ENCODE data around the gene ANKRD63.
A peak's percentile ranks its signal among the peaks of the same experiment; 100 is the strongest.

Gene ANKRD63

GRCh38 chr15:40325700-40326099 lies 42.8 kb upstream of the ANKRD63 start:
- TF ChIP-seq EP300 (IDR thresholded peaks at IDR 0.05; ENCODE audit: borderline replicate concordance), result no peak
- no peak for TF ChIP-seq TEAD4 (IDR thresholded peaks at IDR 0.05)
- no peak for TF ChIP-seq RAD21 (IDR thresholded peaks at IDR 0.05; ENCODE audit: low read depth)
- no peak for TF ChIP-seq MAX (IDR thresholded peaks at IDR 0.05)
- TF ChIP-seq CREB1 (IDR thresholded peaks at IDR 0.05; ENCODE audit: low read depth), result no peak
- no peak for TF ChIP-seq USF1 (IDR thresholded peaks at IDR 0.05)
- no peak for TF ChIP-seq NFIC (IDR thresholded peaks at IDR 0.05)

- TF ChIP-seq TCF12 (IDR thresholded peaks at IDR 0.05; ENCODE audit: low read depth), result no peak
- no peak for TF ChIP-seq REST (IDR thresholded peaks at IDR 0.05; ENCODE audit: low read depth)
- no peak for TF ChIP-seq ZBTB7A (IDR thresholded peaks at IDR 0.05; ENCODE audit: low read depth)
- TF ChIP-seq TEAD4 (IDR thresholded peaks at IDR 0.05), result no peak
- TF ChIP-seq EP300 (IDR thresholded peaks at IDR 0.05; ENCODE audit: borderline replicate concordance), result no peak
- no peak for TF ChIP-seq YY1 (IDR thresholded peaks at IDR 0.05; ENCODE audit: low read depth)
- no peak for TF ChIP-seq MAX (IDR thresholded peaks at IDR 0.05)
- no peak for TF ChIP-seq USF1 (IDR thresholded peaks at IDR 0.05)
- TF ChIP-seq CEBPB (IDR thresholded peaks at IDR 0.05), result no peak
- TF ChIP-seq TAF1 (IDR thresholded peaks at IDR 0.05; ENCODE audit: low read depth), result no peak
- no peak for TF ChIP-seq EGR1 (IDR thresholded peaks at IDR 0.05)
- TF ChIP-seq CREB1 (IDR thresholded peaks at IDR 0.05; ENCODE audit: low read depth), result no peak
- no peak for TF ChIP-seq RAD21 (IDR thresholded peaks at IDR 0.05; ENCODE audit: low read depth)
- TF ChIP-seq NFIC (IDR thresholded peaks at IDR 0.05), result no peak
Observed at GRCh38 chr15:40325188-40325587, 42.3 kb upstream of the ANKRD63 start.

- TF ChIP-seq TAF1 (IDR thresholded peaks at IDR 0.05; ENCODE audit: low read depth) (peak; percentile 36; the same call in 1 of the 2 replicates), REST (IDR thresholded peaks at IDR 0.05; ENCODE audit: low read depth) (no peak), YY1 (IDR thresholded peaks at IDR 0.05; ENCODE audit: low read depth) (peak; percentile 82)
Observed at GRCh38 chr15:40323953-40324937, 41.4 kb upstream of the ANKRD63 start.

GRCh38 chr15:40323239-40323952 lies 40.5 kb upstream of the ANKRD63 start, which contains the start of gene INAFM2:
Gene INAFM2, plus strand, starts transcription at chr15:40323692. Its CDS starts 364 bp downstream, at chr15:40324056.
- TF ChIP-seq TAF1 (IDR thresholded peaks at IDR 0.05; ENCODE audit: low read depth) (peak; percentile 4; the same call in 1 of the 2 replicates), REST (IDR thresholded peaks at IDR 0.05; ENCODE audit: low read depth) (no peak), TCF12 (IDR thresholded peaks at IDR 0.05; ENCODE audit: low read depth) (peak; percentile 33; the same call in 1 of the 2 replicates), MAX (IDR thresholded peaks at IDR 0.05) (peak; percentile 81), NFIC (IDR thresholded peaks at IDR 0.05) (no peak), ZBTB7A (IDR thresholded peaks at IDR 0.05; ENCODE audit: low read depth) (peak; percentile 63; the same call in 1 of the 2 replicates)

Data from Ishikawa (cell line).